HUES48 (cell line): ENCODE results near the gene RSPH4A.
A peak's percentile ranks its signal among the peaks of the same experiment; 100 is the strongest.

Experiments used
- H3K27ac ChIP-seq: one replicate; pipeline ENCODE4 v1.7.0; 2013; ENCODE audit warnings: low read depth, low read length, inconsistent platforms
- H3K27me3 ChIP-seq: 2 replicates; pipeline ENCODE4 v1.6.1; 2013; ENCODE audit warnings: mild to moderate bottlenecking, low read length; ENCODE audit not compliant: control insufficient read depth, insufficient read depth
- H3K36me3 ChIP-seq: 2 replicates; pipeline ENCODE4 v1.6.1; 2013; ENCODE audit warnings: low read length; ENCODE audit not compliant: control insufficient read depth, insufficient read depth
- H3K4me1 ChIP-seq: 2 replicates; pipeline ENCODE4 v1.6.1; 2013; ENCODE audit warnings: mild to moderate bottlenecking, low read length; ENCODE audit not compliant: control insufficient read depth, insufficient read depth
- H3K4me3 ChIP-seq: 2 replicates; pipeline ENCODE4 v1.5.1; 2013; ENCODE audit warnings: mild to moderate bottlenecking, low read depth, low read length
- H3K9ac ChIP-seq: 2 replicates; pipeline ENCODE4 v1.6.1; 2013; ENCODE audit warnings: mild to moderate bottlenecking, low read depth, low read length, moderate library complexity
- H3K9me3 ChIP-seq: 2 replicates; pipeline ENCODE4 v1.6.1; 2013; ENCODE audit warnings: low read length; ENCODE audit not compliant: control insufficient read depth, insufficient read depth

The RSPH4A gene

GRCh38 chr6:116615937-116616736, at the start of gene RSPH4A:
RSPH4A (plus strand) TSS chr6:116616479; CDS start chr6:116616624, 145 bp downstream.
- H3K36me3 ChIP-seq: no peaks in the 10 kb centered on the region
- H3K27ac ChIP-seq: peak within 1 kb of the TSS; percentile 81
- H3K4me3 ChIP-seq: peak within 1 kb of the TSS; percentile 98
- H3K9ac ChIP-seq: peak within 1 kb of the TSS; percentile 96
- peaks cover 18% of the 10 kb centered on the region for H3K27me3 ChIP-seq
- peaks cover 10% of the 10 kb centered on the region; the same call in 1 of the 2 replicates for H3K4me1 ChIP-seq
- no peaks in the 10 kb centered on the region for H3K9me3 ChIP-seq

GRCh38 chr6:116568111-116568510, 48.2 kb upstream of the RSPH4A start:
- Histone ChIP-seq H3K27ac (no peak overlapping the region), H3K9me3 (no peaks in the 10 kb centered on the region), H3K36me3 (no peaks in the 10 kb centered on the region), H3K4me3 (no peak overlapping the region), H3K9ac (no peak overlapping the region), H3K4me1 (peaks cover 10% of the 10 kb centered on the region), H3K27me3 (no peaks in the 10 kb centered on the region)

GRCh38 chr6:116568821-116569755, 47.2 kb upstream of the RSPH4A start:
- Histone ChIP-seq H3K36me3 (0 out of 2 replicates have a peak, but pooled peaks cover 3% of the 10 kb centered on the region), H3K27me3 (no peaks in the 10 kb centered on the region), H3K4me3 (no peak overlapping the region), H3K9me3 (no peaks in the 10 kb centered on the region), H3K9ac (no peak overlapping the region), H3K27ac (no peak overlapping the region), H3K4me1 (peaks cover 10% of the 10 kb centered on the region)

- H3K9me3 ChIP-seq: no peaks in the 10 kb centered on the region
- H3K27ac ChIP-seq: peak within 1 kb of the TSS; percentile 93
- H3K9ac ChIP-seq: peak within 1 kb of the TSS; percentile 79
- peaks cover 10% of the 10 kb centered on the region for H3K4me1 ChIP-seq
- H3K4me3 ChIP-seq: peak within 1 kb of the TSS; percentile 80
- no peaks in the 10 kb centered on the region for H3K27me3 ChIP-seq
- peaks cover 12% of the 10 kb centered on the region; the same call in 1 of the 2 replicates for H3K36me3 ChIP-seq
Measured at GRCh38 chr6:116570856-116571682, 45.2 kb upstream of the RSPH4A start, which contains the start of gene RWDD1. RWDD1 (plus strand) TSS chr6:116571504; CDS start chr6:116571583, 79 bp downstream.

- Histone ChIP-seq H3K4me1 (peaks cover 10% of the 10 kb centered on the region), H3K9ac (peak overlapping the region; percentile 75), H3K4me3 (peak overlapping the region; percentile 80), H3K9me3 (no peaks in the 10 kb centered on the region), H3K27ac (peak overlapping the region; percentile 93), H3K27me3 (no peaks in the 10 kb centered on the region), H3K36me3 (peaks cover 17% of the 10 kb centered on the region)
Measured at GRCh38 chr6:116571683-116572000, 44.6 kb upstream of the RSPH4A start.

GRCh38 chr6:116572162-116572561, 44.1 kb upstream of the RSPH4A start:
- Histone ChIP-seq H3K36me3 (peaks cover 23% of the 10 kb centered on the region), H3K27ac (peak overlapping the region; percentile 93)

GRCh38 chr6:116575227-116575626, 41.1 kb upstream of the RSPH4A start:
- Histone ChIP-seq H3K9ac (no peak overlapping the region), H3K4me1 (peaks cover 6% of the 10 kb centered on the region), H3K9me3 (no peaks in the 10 kb centered on the region), H3K4me3 (no peak overlapping the region), H3K27me3 (no peaks in the 10 kb centered on the region), H3K27ac (no peak overlapping the region), H3K36me3 (peaks cover 28% of the 10 kb centered on the region)

More at GRCh38 chr6:116572162-116572561, 44.1 kb upstream of the RSPH4A start:
- Histone ChIP-seq H3K4me1 (peaks cover 10% of the 10 kb centered on the region), H3K27me3 (no peaks in the 10 kb centered on the region), H3K9ac (peak overlapping the region; percentile 75), H3K4me3 (peak overlapping the region; percentile 80), H3K9me3 (no peaks in the 10 kb centered on the region)

GRCh38 chr6:116577486-116577885, 38.8 kb upstream of the RSPH4A start:
- Histone ChIP-seq H3K9ac (no peak overlapping the region), H3K4me3 (no peak overlapping the region), H3K9me3 (no peaks in the 10 kb centered on the region), H3K27me3 (no peaks in the 10 kb centered on the region), H3K27ac (no peak overlapping the region), H3K36me3 (peaks cover 46% of the 10 kb centered on the region), H3K4me1 (peaks cover 4% of the 10 kb centered on the region)

GRCh38 chr6:116578335-116578734, 37.9 kb upstream of the RSPH4A start:
- Histone ChIP-seq H3K9ac (no peak overlapping the region), H3K4me1 (no peaks in the 10 kb centered on the region), H3K27ac (no peak overlapping the region), H3K27me3 (no peaks in the 10 kb centered on the region), H3K4me3 (no peak overlapping the region), H3K36me3 (peaks cover 46% of the 10 kb centered on the region), H3K9me3 (no peaks in the 10 kb centered on the region)

- Histone ChIP-seq H3K4me3 (no peak overlapping the region), H3K9ac (no peak overlapping the region), H3K27me3 (no peaks in the 10 kb centered on the region), H3K27ac (no peak overlapping the region), H3K36me3 (peaks cover 46% of the 10 kb centered on the region), H3K9me3 (no peaks in the 10 kb centered on the region), H3K4me1 (no peaks in the 10 kb centered on the region)
Measured at GRCh38 chr6:116579143-116579542, 37.1 kb upstream of the RSPH4A start.
